Measurements from ENCODE around the gene LAGE3. TPM values are rescaled to one million over a fixed set of nuclear protein-coding genes. Genes with fewer than 3 reads are reported as not detected.

LAGE3 gene
- total RNA-seq, 6 experiments from 2014 or later: 8.4 to 24.9 (median 10.8) TPM

- no peak overlapping the region for H3K27ac ChIP-seq
- intact Hi-C loops (cut with DNase I): no loop called here
- no peaks in the 10 kb centered on the region for H3K4me1 ChIP-seq
- no peaks in the 10 kb centered on the region for H3K27me3 ChIP-seq
- WGBS (ENCODE audit: insufficient coverage, low coverage, low lambda C conversion rate, missing lambda C conversion rate): 90% methylated on average over 2 of the region's 28 CpGs
- no peak overlapping the region for H3K4me3 ChIP-seq
- ATAC-seq: no peak
- no peaks in the 10 kb centered on the region for H3K36me3 ChIP-seq
- no peaks in the 10 kb centered on the region for H3K9me3 ChIP-seq
- TF ChIP-seq, protein P1, sequence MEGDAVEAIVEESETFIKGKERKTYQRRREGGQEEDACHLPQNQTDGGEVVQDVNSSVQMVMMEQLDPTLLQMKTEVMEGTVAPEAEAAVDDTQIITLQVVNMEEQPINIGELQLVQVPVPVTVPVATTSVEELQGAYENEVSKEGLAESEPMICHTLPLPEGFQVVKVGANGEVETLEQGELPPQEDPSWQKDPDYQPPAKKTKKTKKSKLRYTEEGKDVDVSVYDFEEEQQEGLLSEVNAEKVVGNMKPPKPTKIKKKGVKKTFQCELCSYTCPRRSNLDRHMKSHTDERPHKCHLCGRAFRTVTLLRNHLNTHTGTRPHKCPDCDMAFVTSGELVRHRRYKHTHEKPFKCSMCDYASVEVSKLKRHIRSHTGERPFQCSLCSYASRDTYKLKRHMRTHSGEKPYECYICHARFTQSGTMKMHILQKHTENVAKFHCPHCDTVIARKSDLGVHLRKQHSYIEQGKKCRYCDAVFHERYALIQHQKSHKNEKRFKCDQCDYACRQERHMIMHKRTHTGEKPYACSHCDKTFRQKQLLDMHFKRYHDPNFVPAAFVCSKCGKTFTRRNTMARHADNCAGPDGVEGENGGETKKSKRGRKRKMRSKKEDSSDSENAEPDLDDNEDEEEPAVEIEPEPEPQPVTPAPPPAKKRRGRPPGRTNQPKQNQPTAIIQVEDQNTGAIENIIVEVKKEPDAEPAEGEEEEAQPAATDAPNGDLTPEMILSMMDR (IDR thresholded peaks at IDR 0.05): no peak
- TF ChIP-seq POLR2A (IDR thresholded peaks at IDR 0.05): no peak
- DNase-seq: no peak
Measured at GRCh38 chrX:154464806-154465365, 14.2 kb downstream of the LAGE3 start.

- TF ChIP-seq, protein P1 (IDR thresholded peaks at IDR 0.05): no peak
- no peak for TF ChIP-seq POLR2A (IDR thresholded peaks at IDR 0.05)
- DNase-seq (no peak), ATAC-seq (no peak)
- Histone ChIP-seq H3K27me3 (no peaks in the 10 kb centered on the region), H3K4me1 (no peaks in the 10 kb centered on the region), H3K4me3 (no peak overlapping the region), H3K27ac (no peak overlapping the region), H3K9me3 (no peaks in the 10 kb centered on the region), H3K36me3 (no peaks in the 10 kb centered on the region)
- intact Hi-C loops (cut with DNase I): no loop called here
- WGBS (ENCODE audit: insufficient coverage, low coverage, low lambda C conversion rate, missing lambda C conversion rate): 85% methylated on average over 4 of the region's 36 CpGs
Measured at GRCh38 chrX:154463611-154464220, 15.4 kb downstream of the LAGE3 start.

DNA sequence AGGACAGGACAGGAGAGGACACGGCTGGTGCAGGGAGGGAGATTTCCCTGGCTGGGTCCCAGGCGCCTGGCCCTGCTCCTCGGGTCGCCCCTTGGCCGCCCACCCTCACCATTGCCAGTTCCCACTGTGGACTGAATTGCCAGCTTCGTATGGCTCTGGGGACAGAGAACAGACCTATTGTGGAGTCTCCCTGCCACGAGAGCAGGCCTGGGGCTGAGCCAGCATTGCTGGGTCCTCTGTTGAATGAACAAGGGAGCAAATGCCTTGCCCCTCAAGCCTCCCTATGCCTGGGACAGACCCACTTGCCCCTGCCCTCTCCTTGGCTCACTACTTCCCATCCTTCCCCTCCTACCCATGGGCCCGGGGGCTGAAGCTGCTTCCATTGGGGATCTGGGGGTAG, 16.7 kb downstream of the LAGE3 start:
- DNase-seq (no peak), ATAC-seq (no peak)
- TF ChIP-seq, protein P1 (IDR thresholded peaks at IDR 0.05): no peak
- no peak for TF ChIP-seq POLR2A (IDR thresholded peaks at IDR 0.05)
- intact Hi-C loops (cut with DNase I): no loop called here
- WGBS (ENCODE audit: insufficient coverage, low coverage, low lambda C conversion rate, missing lambda C conversion rate): 40% methylated on average over 1 of the region's 8 CpGs
- H3K9me3 ChIP-seq: no peaks in the 10 kb centered on the region
- no peak overlapping the region for H3K4me3 ChIP-seq
- H3K4me1 ChIP-seq: no peaks in the 10 kb centered on the region
- H3K27ac ChIP-seq: no peak overlapping the region
- no peaks in the 10 kb centered on the region for H3K36me3 ChIP-seq
- no peaks in the 10 kb centered on the region for H3K27me3 ChIP-seq

DNA sequence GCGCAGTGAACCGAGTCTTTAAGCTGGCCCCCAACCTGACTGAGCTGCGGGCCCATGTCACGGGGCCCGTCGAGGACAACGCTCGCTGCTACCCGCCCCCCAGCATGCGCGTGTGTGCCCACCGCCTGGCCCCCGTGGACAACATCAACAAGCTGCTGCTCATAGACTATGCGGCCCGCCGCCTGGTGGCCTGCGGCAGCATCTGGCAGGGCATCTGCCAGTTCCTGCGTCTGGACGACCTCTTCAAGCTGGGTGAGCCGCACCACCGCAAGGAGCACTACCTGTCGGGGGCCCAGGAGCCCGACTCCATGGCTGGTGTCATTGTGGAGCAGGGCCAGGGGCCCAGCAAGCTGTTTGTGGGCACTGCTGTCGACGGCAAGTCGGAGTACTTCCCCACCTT, 18.8 kb downstream of the LAGE3 start:
- H3K36me3 ChIP-seq: no peaks in the 10 kb centered on the region
- H3K27ac ChIP-seq: no peak overlapping the region
- DNase-seq (no peak), ATAC-seq (no peak)
- H3K27me3 ChIP-seq: no peaks in the 10 kb centered on the region
- no peak for TF ChIP-seq POLR2A (IDR thresholded peaks at IDR 0.05)
- TF ChIP-seq, protein P1 (IDR thresholded peaks at IDR 0.05): no peak
- no peak overlapping the region for H3K4me3 ChIP-seq
- intact Hi-C loops (cut with DNase I): no loop called here
- 97% methylated on average over 11 of the region's 26 CpGs for WGBS (ENCODE audit: insufficient coverage, low coverage, low lambda C conversion rate, missing lambda C conversion rate)
- no peaks in the 10 kb centered on the region for H3K4me1 ChIP-seq
- no peaks in the 10 kb centered on the region for H3K9me3 ChIP-seq

All from right lobe of liver (tissue), 6 donors.